ENCODE results near the gene GNL2.
"Not testable (repeated sequence)": the region's sequence is repeated elsewhere in the genome, so short reads cannot be mapped to it uniquely, and the experiment has no call there.

The GNL2 gene

DNA sequence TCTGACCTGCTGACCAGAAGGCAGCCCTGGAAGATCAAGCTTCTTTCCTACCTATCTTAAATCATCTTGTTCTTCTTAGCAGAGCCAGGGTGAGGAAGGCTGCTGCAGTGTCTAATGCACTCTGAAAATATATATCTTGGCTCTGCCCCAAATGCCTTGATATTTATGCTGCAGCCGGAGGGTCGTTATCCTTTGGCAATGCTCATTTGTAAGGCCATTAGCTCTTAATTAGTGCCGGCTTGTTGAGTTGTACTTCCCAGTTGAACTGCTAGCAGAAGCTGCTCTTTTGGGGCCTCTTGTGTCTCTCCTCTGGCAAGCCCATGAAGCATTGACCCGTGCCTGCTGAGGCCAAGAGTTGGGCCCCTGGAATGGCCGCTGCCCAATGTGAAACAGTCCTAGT is 4.2 kb upstream of the GNL2 start:
- Mint-ChIP-seq H3K27me3 (peaks cover 37% of the 10 kb centered on the region), H3K4me1 (peaks cover 14% of the 10 kb centered on the region)

DNA sequence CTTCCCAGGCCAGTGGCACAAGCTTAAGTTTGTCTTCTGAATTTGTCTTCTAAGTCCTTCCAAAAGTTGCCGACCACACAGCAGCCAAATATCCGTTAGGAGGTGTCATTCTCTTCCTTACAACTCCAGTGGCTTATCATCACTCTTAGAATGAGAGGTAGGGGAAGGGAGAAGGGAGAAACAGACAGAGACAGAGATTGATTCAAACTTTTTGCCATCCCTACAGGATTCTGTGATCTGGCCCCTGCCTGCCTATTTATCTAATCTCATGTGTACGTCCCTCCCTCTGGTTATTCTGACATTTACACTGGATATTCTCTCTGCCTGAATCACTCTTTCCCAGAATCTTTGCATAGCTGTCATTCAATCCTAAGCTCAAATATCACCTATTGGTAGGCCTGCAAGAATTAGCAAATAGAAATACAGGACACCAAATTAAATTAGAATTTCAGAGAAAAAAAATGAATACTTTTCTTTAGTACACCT is 488 bp upstream of the GNL2 start:
- Mint-ChIP-seq H3K36me3 (peaks cover 19% of the 10 kb centered on the region), H3K9me3 (no peaks in the 10 kb centered on the region), H3K4me1 (peaks cover 35% of the 10 kb centered on the region), H3K4me3 (peak overlapping the region; percentile 90), H3K27ac (peak overlapping the region; percentile 95), H3K27me3 (peaks cover 12% of the 10 kb centered on the region)
- DNase-seq: no peak
- CTCF ChIA-PET: interaction anchor here (0.6 to 1.5 kb wide), 2 partner anchors 19 to 93 kb away, joined by 4 read pairs; no protein-coding TSS in a partner anchor

More for the DNA sequence above, 4.2 kb upstream of the GNL2 start:
- CTCF ChIA-PET: interaction anchor here (5.4 kb wide), 1 partner anchor 83 kb away, joined by 52 read pairs; no protein-coding TSS in a partner anchor
- DNase-seq: no peak
- no peaks in the 10 kb centered on the region for H3K9me3 Mint-ChIP-seq
- H3K27ac Mint-ChIP-seq: no peak overlapping the region
- H3K36me3 Mint-ChIP-seq: peaks cover 4% of the 10 kb centered on the region
- H3K4me3 Mint-ChIP-seq: no peak overlapping the region

DNA sequence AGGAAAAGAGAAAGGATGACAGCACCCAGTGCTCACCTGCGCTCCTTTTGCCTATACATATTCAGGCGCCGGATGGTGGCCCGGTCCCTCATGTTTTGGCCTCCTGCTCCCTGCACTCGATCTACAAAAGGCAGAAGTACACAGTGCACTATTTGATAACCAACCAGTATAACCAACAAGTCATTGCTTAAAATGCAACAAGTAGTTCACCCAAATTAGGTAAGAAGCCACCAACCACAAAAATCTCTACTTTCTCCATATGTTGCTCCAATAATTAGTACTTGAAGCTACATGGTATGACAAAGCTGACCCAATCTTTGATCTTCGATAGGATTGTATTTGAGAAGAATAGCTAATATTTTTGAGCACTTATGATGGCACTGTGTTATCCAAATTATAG is 2.0 kb downstream of the GNL2 start:
- peak overlapping the region; percentile 31 for H3K4me3 Mint-ChIP-seq
- CTCF ChIA-PET: interaction anchor here (0.9 to 1.6 kb wide), 3 partner anchors 10 to 17 kb away, joined by 3 read pairs; no protein-coding TSS in a partner anchor

DNA sequence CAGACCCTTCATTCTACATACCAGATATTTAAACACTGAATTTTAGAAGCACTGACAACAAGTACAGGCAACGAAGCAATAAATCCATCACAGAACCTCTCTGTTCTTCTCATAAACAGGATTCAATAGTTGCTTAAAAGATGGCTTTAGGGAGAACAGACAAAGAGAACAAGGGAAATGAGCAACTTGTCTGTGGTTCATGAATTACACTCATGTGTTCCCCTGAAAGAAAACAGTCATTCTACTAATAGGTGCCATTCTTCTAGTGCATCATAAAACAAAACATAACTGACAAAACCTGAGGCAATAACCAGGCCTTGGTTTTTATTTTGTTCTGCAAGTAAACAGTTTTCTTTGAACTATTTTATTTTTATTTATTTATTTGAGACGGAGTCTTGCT is 6.8 kb downstream of the GNL2 start:
- CTCF ChIA-PET: interaction anchor here (0.8 kb wide), 1 partner anchor 9 kb away, joined by 3 read pairs; no protein-coding TSS in a partner anchor
- no peaks in the 10 kb centered on the region for H3K27me3 Mint-ChIP-seq
- H3K27ac Mint-ChIP-seq: no peak overlapping the region
- H3K36me3 Mint-ChIP-seq: peaks cover 55% of the 10 kb centered on the region
- no peak overlapping the region for H3K4me3 Mint-ChIP-seq
- no peaks in the 10 kb centered on the region for H3K9me3 Mint-ChIP-seq
- peaks cover 15% of the 10 kb centered on the region for H3K4me1 Mint-ChIP-seq
- no peak for DNase-seq

More for the DNA sequence above, 2.0 kb downstream of the GNL2 start:
- H3K27ac Mint-ChIP-seq: no peak overlapping the region
- no peaks in the 10 kb centered on the region for H3K9me3 Mint-ChIP-seq
- peaks cover 4% of the 10 kb centered on the region for H3K27me3 Mint-ChIP-seq
- DNase-seq: no peak
- H3K36me3 Mint-ChIP-seq: peaks cover 36% of the 10 kb centered on the region
- peaks cover 35% of the 10 kb centered on the region for H3K4me1 Mint-ChIP-seq

DNA sequence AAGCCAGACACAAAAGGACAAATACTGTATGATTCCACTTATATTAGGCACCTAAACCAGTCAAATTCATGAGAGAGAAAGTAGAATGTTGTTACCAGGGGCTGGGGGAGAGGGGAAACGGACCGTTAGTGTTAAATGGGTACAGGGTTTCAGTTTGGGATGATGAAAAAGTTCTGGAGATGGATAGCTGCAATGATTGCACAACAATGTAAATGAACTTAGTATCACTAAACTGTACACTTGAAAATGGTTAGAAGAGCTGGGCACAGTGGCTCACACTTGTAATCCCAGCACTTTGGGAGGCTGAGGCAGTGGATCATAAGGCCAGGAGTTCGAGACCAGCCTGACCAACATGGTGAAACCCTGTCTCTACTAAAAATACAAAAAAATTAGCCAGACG is 11.2 kb downstream of the GNL2 start:
- not testable (repeated sequence) for DNase-seq, H3K4me1 Mint-ChIP-seq, H3K27ac Mint-ChIP-seq, H3K27me3 Mint-ChIP-seq, H3K4me3 Mint-ChIP-seq, H3K9me3 Mint-ChIP-seq
- CTCF ChIA-PET: interaction anchor here (1.0 kb wide), 1 partner anchor 101 kb away, joined by 3 read pairs; no protein-coding TSS in a partner anchor
- H3K36me3 Mint-ChIP-seq: peaks cover 57% of the 10 kb centered on the region

DNA sequence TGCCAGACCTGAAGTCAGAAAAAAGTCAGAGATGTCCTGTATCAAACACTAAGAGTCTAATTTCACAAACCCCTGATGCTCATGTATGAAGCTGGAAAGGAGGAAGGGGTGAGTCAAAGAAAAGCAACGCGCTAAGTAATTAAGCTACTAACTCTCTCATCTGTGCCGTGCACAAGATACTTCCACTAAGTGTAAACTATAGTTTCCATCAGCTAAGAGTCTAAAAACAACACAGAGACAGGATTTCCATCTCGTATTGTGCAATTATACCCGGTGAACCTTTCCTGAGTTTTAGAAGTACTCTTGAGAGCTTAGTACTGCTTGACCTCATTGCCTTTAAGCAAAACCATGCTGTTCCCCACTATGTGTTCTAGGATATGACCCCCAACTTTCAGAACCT is 20.0 kb downstream of the GNL2 start:
- CTCF ChIA-PET: interaction anchor here (1.1 to 1.9 kb wide), 3 partner anchors 18 to 106 kb away, joined by 3 to 7 read pairs (median 5); no protein-coding TSS in a partner anchor
- H3K27ac Mint-ChIP-seq: no peak overlapping the region

DNA sequence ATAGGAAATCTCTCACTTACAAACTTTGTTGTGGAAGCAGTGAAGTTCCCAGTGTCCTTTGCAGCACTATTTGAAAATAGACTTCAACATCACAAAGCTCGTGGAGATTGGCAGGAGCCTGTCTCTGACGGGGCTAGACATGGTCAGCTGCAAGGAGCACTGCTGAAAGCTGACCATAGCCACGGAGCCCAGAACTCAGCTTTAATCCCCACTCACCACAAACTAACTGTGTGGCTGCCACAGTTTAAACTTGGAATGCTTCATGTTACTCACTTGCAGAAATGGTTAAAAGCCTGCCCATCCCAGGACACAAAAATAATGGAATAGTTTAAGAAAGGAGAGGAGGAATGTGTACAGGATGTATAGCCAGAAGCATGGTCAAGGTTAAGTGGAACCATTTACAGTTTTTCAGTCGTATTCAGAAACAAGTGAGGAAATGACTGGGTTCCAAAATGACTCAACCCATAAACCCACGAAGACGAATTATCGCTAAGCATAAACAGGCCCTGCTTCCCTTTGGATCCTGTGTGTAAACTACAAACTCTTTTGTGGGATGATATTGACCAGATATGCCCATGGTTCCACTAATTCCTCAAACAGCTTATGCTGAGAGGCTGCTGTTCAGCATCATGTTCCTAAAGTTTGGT is 20.8 kb downstream of the GNL2 start:
- Mint-ChIP-seq H3K36me3 (peaks cover 71% of the 10 kb centered on the region), H3K9me3 (no peaks in the 10 kb centered on the region), H3K27ac (no peak overlapping the region), H3K27me3 (no peaks in the 10 kb centered on the region), H3K4me3 (no peak overlapping the region), H3K4me1 (peaks cover 59% of the 10 kb centered on the region)
- no peak for DNase-seq
- CTCF ChIA-PET: interaction anchor here (0.9 to 1.9 kb wide), 4 partner anchors 26 to 1375 kb away, joined by 3 to 7 read pairs (median 4); no protein-coding TSS in a partner anchor

More for the DNA sequence above, 20.0 kb downstream of the GNL2 start:
- H3K4me1 Mint-ChIP-seq: peaks cover 54% of the 10 kb centered on the region
- H3K27me3 Mint-ChIP-seq: no peaks in the 10 kb centered on the region
- H3K9me3 Mint-ChIP-seq: no peaks in the 10 kb centered on the region
- DNase-seq: no peak
- H3K4me3 Mint-ChIP-seq: no peak overlapping the region
- H3K36me3 Mint-ChIP-seq: peaks cover 72% of the 10 kb centered on the region

DNA sequence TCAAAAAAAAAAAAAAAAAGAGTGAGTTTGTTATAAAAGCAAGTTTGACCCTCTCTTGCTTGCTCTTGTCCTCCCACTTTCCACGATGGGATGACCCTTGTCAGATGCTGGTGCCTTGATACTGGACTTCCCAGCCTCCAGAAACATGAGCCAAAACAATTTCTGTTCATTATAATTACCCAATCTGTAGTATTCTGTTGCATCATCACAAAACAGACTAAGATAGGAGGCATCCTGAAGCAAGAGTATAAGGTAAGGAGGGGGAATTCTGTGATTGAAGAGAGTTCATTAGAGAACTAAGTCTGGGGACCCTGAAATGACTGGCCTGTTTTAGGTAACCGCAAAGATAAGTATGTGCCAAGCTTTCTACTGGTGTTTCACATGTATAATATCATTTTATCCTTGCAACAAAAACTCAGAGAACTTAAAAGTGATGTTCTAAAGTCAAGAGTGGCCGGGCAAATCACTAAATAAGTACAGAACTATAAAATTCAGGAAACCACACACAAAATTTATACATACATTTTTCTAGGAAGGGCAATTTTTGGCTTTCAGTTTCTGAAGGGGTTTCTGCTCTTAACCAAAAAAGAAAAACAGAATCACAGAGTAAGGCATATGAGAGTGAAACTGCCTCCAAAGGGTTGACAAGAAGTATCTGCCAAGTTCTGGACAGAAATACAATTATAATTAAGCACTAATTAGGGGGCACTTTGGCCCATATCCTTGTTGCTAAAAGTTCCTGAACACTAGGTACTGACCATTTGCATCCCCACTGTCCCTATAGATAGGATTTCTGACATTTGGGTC is 25.0 kb downstream of the GNL2 start:
- Mint-ChIP-seq H3K36me3 (peaks cover 82% of the 10 kb centered on the region), H3K27me3 (no peaks in the 10 kb centered on the region), H3K4me1 (peaks cover 47% of the 10 kb centered on the region), H3K4me3 (peak overlapping the region; percentile 13), H3K27ac (peak overlapping the region; percentile 88), H3K9me3 (no peaks in the 10 kb centered on the region)
- CTCF ChIA-PET: no interaction called here
- DNase-seq: no peak

DNA sequence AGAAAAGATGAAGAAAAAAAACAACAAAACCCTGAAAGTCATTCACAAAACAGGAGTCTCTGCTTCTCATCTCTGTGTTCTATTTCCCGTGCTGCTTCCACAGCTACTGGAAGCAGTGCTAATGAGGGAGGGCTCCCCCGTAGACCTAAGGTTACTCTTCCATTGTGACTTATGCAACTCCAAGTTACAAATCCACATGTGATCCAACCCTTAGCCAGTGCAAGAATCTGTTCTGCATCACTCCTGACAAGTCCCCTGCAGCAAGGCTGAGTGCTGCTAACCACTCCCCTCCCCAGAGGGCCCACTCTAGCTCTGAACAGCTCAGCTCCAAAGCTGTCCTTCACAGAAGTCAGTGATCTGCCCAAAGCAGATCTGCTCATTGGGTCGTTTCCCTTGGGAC is 28.7 kb downstream of the GNL2 start:
- CTCF ChIA-PET: interaction anchor here (1.5 kb wide), 1 partner anchor 36 kb away, joined by 4 read pairs; no protein-coding TSS in a partner anchor
- Mint-ChIP-seq H3K9me3 (no peaks in the 10 kb centered on the region), H3K36me3 (peaks cover 68% of the 10 kb centered on the region), H3K4me1 (peaks cover 20% of the 10 kb centered on the region), H3K4me3 (no peak overlapping the region), H3K27me3 (no peaks in the 10 kb centered on the region), H3K27ac (no peak overlapping the region)
- DNase-seq: no peak

DNA sequence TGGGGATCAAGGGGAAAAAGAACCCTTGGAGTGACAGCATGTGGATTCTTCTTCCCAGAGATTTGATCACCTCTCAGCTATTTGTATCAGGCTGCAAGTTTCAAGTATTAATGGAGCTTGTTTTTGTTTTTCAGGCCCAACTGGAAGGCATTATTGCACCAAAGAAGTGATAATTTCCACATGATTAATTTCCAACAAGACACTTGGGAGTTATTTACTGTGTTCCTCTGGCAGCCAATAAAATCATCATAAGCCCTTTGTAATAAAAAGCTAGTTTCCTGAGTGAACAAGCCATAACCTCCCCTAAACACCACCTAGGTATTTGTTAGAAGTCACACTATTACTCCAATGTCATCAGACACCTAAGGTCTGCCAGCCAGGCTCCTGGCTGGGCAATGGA is 30.8 kb downstream of the GNL2 start:
- H3K4me3 Mint-ChIP-seq: no peak overlapping the region
- H3K4me1 Mint-ChIP-seq: peaks cover 16% of the 10 kb centered on the region
- H3K27me3 Mint-ChIP-seq: no peaks in the 10 kb centered on the region
- no peak overlapping the region for H3K27ac Mint-ChIP-seq
- no peaks in the 10 kb centered on the region for H3K9me3 Mint-ChIP-seq
- CTCF ChIA-PET: interaction anchor here (0.7 to 4.7 kb wide), 3 partner anchors 32 to 126 kb away, joined by 3 to 27 read pairs (median 3); a partner anchor contains a TSS
- peaks cover 52% of the 10 kb centered on the region for H3K36me3 Mint-ChIP-seq
- no peak for DNase-seq

DNA sequence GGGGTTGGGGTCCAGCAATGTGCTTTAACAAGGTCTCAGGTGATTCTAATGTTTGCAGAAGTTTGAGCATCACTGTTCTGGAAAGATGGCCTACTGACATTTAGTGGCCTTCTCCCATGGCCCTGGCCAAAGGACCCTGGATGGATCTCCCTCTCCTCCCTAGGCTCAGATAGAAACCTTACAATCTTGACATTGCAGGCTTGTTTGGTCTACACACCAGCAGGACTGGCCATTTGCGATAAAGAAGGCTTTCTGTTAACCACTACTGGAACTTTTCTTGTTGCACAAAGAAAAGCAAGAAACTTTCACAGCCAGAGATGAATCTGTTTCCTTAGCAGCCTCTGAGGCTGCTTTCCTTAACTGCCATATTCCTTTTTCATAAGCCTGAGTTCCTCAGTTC is 32.8 kb downstream of the GNL2 start:
- Mint-ChIP-seq H3K27me3 (peaks cover 4% of the 10 kb centered on the region), H3K9me3 (no peaks in the 10 kb centered on the region), H3K4me3 (no peak overlapping the region), H3K4me1 (peaks cover 15% of the 10 kb centered on the region), H3K27ac (no peak overlapping the region), H3K36me3 (peaks cover 34% of the 10 kb centered on the region)
- CTCF ChIA-PET: interaction anchor here (0.9 to 4.7 kb wide), 4 partner anchors 10 to 126 kb away, joined by 3 to 27 read pairs (median 8); no protein-coding TSS in a partner anchor
- DNase-seq: no peak

DNA sequence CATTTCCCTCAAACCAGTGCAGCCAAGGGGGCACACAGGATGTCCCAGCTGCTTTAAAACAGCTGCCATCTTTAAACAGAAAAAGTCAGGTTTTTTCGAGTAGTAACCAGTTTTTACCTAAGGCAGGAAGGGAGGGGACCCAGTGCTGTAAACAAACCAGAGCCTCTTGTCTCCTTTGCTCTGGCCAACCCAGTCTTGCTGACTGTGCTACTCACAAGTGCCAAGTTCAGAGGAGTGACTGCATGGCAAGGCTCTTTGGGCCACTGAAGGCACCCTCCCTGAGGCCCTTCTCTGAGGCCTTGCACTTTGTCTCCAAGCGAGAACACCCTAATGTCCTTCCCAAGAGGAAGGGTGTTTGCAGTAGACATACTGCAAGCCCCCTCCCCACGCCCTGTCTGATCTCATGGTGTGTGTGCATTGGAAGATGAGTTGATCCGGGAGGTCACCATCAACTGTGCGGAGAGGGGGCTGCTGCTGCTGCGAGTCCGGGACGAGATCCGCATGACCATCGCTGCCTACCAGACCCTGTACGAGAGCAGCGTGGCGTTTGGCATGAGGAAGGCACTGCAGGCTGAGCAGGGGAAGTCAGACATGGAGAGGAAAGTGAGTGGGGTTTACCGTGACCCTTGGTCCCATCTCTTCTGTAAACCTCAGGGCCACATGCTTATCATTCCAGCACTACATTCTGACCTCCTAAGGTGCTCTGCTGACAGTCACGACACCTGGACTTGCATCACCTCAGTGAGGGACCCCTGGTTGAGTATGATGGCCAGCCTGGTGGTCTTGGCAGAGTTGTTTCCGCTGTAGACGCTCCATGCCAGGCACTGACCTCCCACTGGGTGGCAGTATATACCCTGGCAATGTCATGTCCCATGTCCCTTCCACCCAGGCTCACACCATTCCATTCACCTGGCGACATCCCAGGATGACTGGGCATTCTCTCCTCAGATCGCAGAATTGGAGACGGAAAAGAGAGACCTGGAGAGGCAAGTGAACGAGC is 34.3 kb downstream of the GNL2 start:
- peak; percentile 62 for DNase-seq
- Mint-ChIP-seq H3K4me3 (no peak overlapping the region), H3K4me1 (peaks cover 21% of the 10 kb centered on the region), H3K27ac (peak overlapping the region; percentile 67), H3K9me3 (no peaks in the 10 kb centered on the region), H3K36me3 (peaks cover 19% of the 10 kb centered on the region), H3K27me3 (peaks cover 9% of the 10 kb centered on the region)
- CTCF ChIA-PET: interaction anchor here (0.7 to 4.7 kb wide), 5 partner anchors 12 to 129 kb away, joined by 3 to 27 read pairs (median 3); a partner anchor contains a TSS

Data from activated naive CD4-positive, alpha-beta T cell treated with anti-CD3 and anti-CD28 coated beads, Interleukin-2, amount 10 ng/mL, durations not matched to agents 7 days and 5 days (primary cell).